T-cell (primary cell): ENCODE data around the gene ST6GALNAC6. TPM values are rescaled to one million over a fixed set of nuclear protein-coding genes. Genes with fewer than 3 reads are reported as not detected.

Source experiments
- ATAC-seq, 4 experiments: fragments of 200-7000 bp in 3 of 4; fragments of 150-1000 bp in 1 of 4; cut with Tn5 transposase; replicated peaks in 1 of 4; 1 replicate in 3 of 4; 2 replicates in 1 of 4; pipeline ENCODE4 v1.10.0; 2021; ENCODE audit warnings: moderate library complexity in 3 of 4, mild to moderate bottlenecking in 2 of 4, moderate number of reproducible peaks in 1 of 4
- CTCF ChIA-PET, 2 donors: fragments of 300-600 bp; sonication (Branson Sonifier 250); formaldehyde crosslinking; loops; one replicate each; lab custom pipeline; 2022; ENCODE audit warnings: antibody characterized with exemption in 2 of 2; lab: Charles Lee
- POLR2A ChIA-PET, 2 donors: fragments of 300-600 bp; sonication (Branson Sonifier 250); formaldehyde crosslinking; loops; one replicate each; lab custom pipeline; 2022; ENCODE audit warnings: antibody characterized with exemption in 2 of 2; lab: Charles Lee
- DNase-seq, 35 experiments: peaks; one replicate each; pipeline versions ENCODE4 v3.0.0 to v3.0.0-alpha.2; 2013 to 2023
- H3K27ac ChIP-seq: one replicate; pipeline ENCODE4 v1.5.1; 2013; ENCODE audit warnings: low read length
- H3K27me3 ChIP-seq, 2 experiments: replicated peaks in 1 of 2; 1 replicate in 1 of 2; 2 replicates in 1 of 2; pipeline versions ENCODE4 v1.6.1 to v1.7.0; 2013; ENCODE audit warnings: low read length in 1 of 2, mixed read lengths in 1 of 2; ENCODE audit not compliant: control insufficient read depth in 2 of 2, insufficient read depth in 2 of 2; ENCODE audit errors: extremely low read depth in 1 of 2
- H3K36me3 ChIP-seq, 2 donors: 1 replicate in 1 of 2; 2 replicates in 1 of 2; pipeline versions ENCODE4 v1.6.1 to v1.7.0; 2013; ENCODE audit warnings: low read length in 1 of 2; ENCODE audit not compliant: control insufficient read depth in 2 of 2, insufficient read depth in 1 of 2; ENCODE audit errors: extremely low read depth in 1 of 2
- H3K4me1 ChIP-seq, 2 experiments: 1 replicate in 1 of 2; 2 replicates in 1 of 2; pipeline versions ENCODE4 v1.6.1 to v1.7.0; 2013; ENCODE audit warnings: low read length in 2 of 2, mixed read lengths in 1 of 2; ENCODE audit not compliant: insufficient read depth in 2 of 2, control insufficient read depth in 1 of 2; ENCODE audit errors: extremely low read depth in 1 of 2
- H3K4me3 ChIP-seq, 2 donors: 1 replicate in 1 of 2; 2 replicates in 1 of 2; pipeline versions ENCODE4 v1.5.1 to v1.7.0; 2013; ENCODE audit warnings: mild to moderate bottlenecking in 2 of 2, low read length in 1 of 2, moderate library complexity in 1 of 2; ENCODE audit not compliant: control insufficient read depth in 1 of 2; ENCODE audit errors: extremely low read depth in 1 of 2
- H3K9me3 ChIP-seq: 2 replicates; pipeline ENCODE4 v1.7.0; 2013
- H3K27ac Mint-ChIP-seq, 2 donors: one replicate each; pipeline ENCODE4 v1.8.0; 2020 to 2021; ENCODE audit warnings: mild to moderate bottlenecking in 2 of 2, mixed read lengths in 2 of 2
- H3K27me3 Mint-ChIP-seq, 2 donors: one replicate each; pipeline ENCODE4 v1.8.0; 2021 to 2022; ENCODE audit warnings: mixed read lengths in 2 of 2
- H3K36me3 Mint-ChIP-seq: one replicate; pipeline ENCODE4 v1.8.0; 2021; ENCODE audit warnings: mixed read lengths
- H3K4me1 Mint-ChIP-seq, 3 donors: one replicate each; pipeline ENCODE4 v1.8.0; 2020 to 2022; ENCODE audit warnings: mixed read lengths in 3 of 3, mild to moderate bottlenecking in 1 of 3
- H3K4me3 Mint-ChIP-seq, 3 donors: one replicate each; pipeline ENCODE4 v1.8.0; 2020 to 2022; ENCODE audit warnings: mild to moderate bottlenecking in 3 of 3, mixed read lengths in 3 of 3, moderate library complexity in 3 of 3
- H3K9me3 Mint-ChIP-seq, 3 donors: one replicate each; pipeline ENCODE4 v1.8.0; 2020 to 2022; ENCODE audit warnings: mixed read lengths in 3 of 3
- WGBS: methylation state at CpG from one replicate; pipeline ENCODE4 v1.1.5; 2013; ENCODE audit warnings: missing lambda C conversion rate; ENCODE audit not compliant: insufficient coverage; 5-methylcytosine and 5-hydroxymethylcytosine counted together
- total RNA-seq, 35 experiments: library from RNA in 6 of 35; stranded (reverse) in 6 of 35; fragments of 120-200 nt in 1 of 35; gene quantifications; one replicate each; pipeline versions ENCODE4 v1.2.1 to v1.2.4 and lab custom pipeline; 2013 to 2026

ST6GALNAC6 gene
- total RNA-seq (100 to 1,000 TPM in 2 of 5 donors, 10 to 100 TPM in 3; 73.0 to 123 (median 86.3) TPM), total RNA-seq (lab: John Stamatoyannopoulos, UW) (1.3 to 35.5 (median 13.1) reads per million in 29 experiments)
- 46.5 TPM for total RNA-seq (2013)

GRCh38 chr9:127899128-127899943 is at the start of gene ST6GALNAC6:
ST6GALNAC6 (minus strand) TSS chr9:127899603; CDS start chr9:127897981, 1,622 bp downstream.
- H3K27me3 ChIP-seq = no peaks in the 10 kb centered on the region

GRCh38 chr9:127947841-127948710 is 48.7 kb upstream of the ST6GALNAC6 start:
- Histone ChIP-seq H3K27me3 (no peaks in the 10 kb centered on the region), H3K36me3 (peaks cover 33 to 86% of the 10 kb centered on the region in 2 donors), H3K27ac (peak overlapping the region; percentile 28), H3K9me3 (no peaks in the 10 kb centered on the region), H3K4me3 (no peak overlapping the region), H3K4me1 (peaks cover 32 to 92% of the 10 kb centered on the region in 2 experiments)
- no peak overlapping the region for H3K4me3 Mint-ChIP-seq
- no peaks in the 10 kb centered on the region for H3K27me3 Mint-ChIP-seq
- H3K27ac Mint-ChIP-seq = peak overlapping the region; percentile 62 to 81
- no peaks in the 10 kb centered on the region for H3K9me3 Mint-ChIP-seq
- H3K36me3 Mint-ChIP-seq = peaks cover 48% of the 10 kb centered on the region
- POLR2A ChIA-PET = no interaction called here
- ATAC-seq = no peak
- DNase-seq = no peak
- peaks cover 72 to 76% (median 75%) of the 10 kb centered on the region in 3 donors for H3K4me1 Mint-ChIP-seq
- CTCF ChIA-PET = interaction anchor here in 1 of 2 donors (1.3 kb wide), 1 partner anchor 86 kb away, joined by 3 read pairs; no protein-coding TSS in a partner anchor
- WGBS = 83% methylated on average over 13 of the region's 17 CpGs

More at GRCh38 chr9:127899128-127899943, at the start of gene ST6GALNAC6:
- peak within 1 kb of the TSS; percentile 81 to 87 (median 87) for H3K4me3 Mint-ChIP-seq
- DNase-seq (peak in 32 of 35 experiments; percentile 30 to 81 (median 52)), ATAC-seq (peak; percentile 81 to 87 (median 85))
- WGBS = 1% methylated on average over 56 of the region's 89 CpGs
- Histone ChIP-seq H3K9me3 (no peaks in the 10 kb centered on the region), H3K4me1 (peaks cover 21 to 67% of the 10 kb centered on the region in 2 experiments), H3K27ac (peak within 1 kb of the TSS; percentile 58), H3K36me3 (peaks cover 6 to 23% of the 10 kb centered on the region in 2 donors), H3K4me3 (peak within 1 kb of the TSS; percentile 65 to 89)
- peak within 1 kb of the TSS; percentile 81 to 84 for H3K27ac Mint-ChIP-seq
- H3K36me3 Mint-ChIP-seq = peaks cover 24% of the 10 kb centered on the region
- POLR2A ChIA-PET = interaction anchor here in 1 of 2 donors (0.7 to 0.9 kb wide), 2 partner anchors 17 to 1129 kb away, joined by 5 read pairs; partner anchors contain the start of gene ST6GALNAC4
- H3K27me3 Mint-ChIP-seq = no peaks in the 10 kb centered on the region
- CTCF ChIA-PET = interaction anchor here in 1 of 2 donors (1.2 kb wide), 1 partner anchor 165 kb away, joined by 3 read pairs; the partner anchor contains the start of gene TOR2A
- H3K4me1 Mint-ChIP-seq = peaks cover 44 to 48% (median 45%) of the 10 kb centered on the region in 3 donors
- no peaks in the 10 kb centered on the region for H3K9me3 Mint-ChIP-seq

GRCh38 chr9:127946728-127947127 is 47.3 kb upstream of the ST6GALNAC6 start:
- no peak for ATAC-seq
- Mint-ChIP-seq H3K4me1 (peaks cover 66 to 68% (median 66%) of the 10 kb centered on the region in 3 donors), H3K9me3 (no peaks in the 10 kb centered on the region), H3K4me3 (peak overlapping the region in 1 of 3 donors; percentile 3), H3K27me3 (no peaks in the 10 kb centered on the region), H3K27ac (peak overlapping the region in 1 of 2 donors; percentile 62), H3K36me3 (peaks cover 57% of the 10 kb centered on the region)
- H3K27me3 ChIP-seq = no peaks in the 10 kb centered on the region
- peaks cover 30 to 92% of the 10 kb centered on the region in 2 donors for H3K36me3 ChIP-seq
- H3K4me1 ChIP-seq = peaks cover 23 to 90% of the 10 kb centered on the region in 2 experiments
- H3K27ac ChIP-seq = no peak overlapping the region
- ChIA-PET CTCF (interaction anchor here in 1 of 2 donors (1.3 kb wide), 1 partner anchor 88 kb away, joined by 3 read pairs; no protein-coding TSS in a partner anchor), POLR2A (no interaction called here)
- H3K9me3 ChIP-seq = no peaks in the 10 kb centered on the region
- WGBS = 94% methylated on average over 2 of the region's 3 CpGs
- H3K4me3 ChIP-seq = no peak overlapping the region
- no peak for DNase-seq

GRCh38 chr9:127945942-127946341 is 46.5 kb upstream of the ST6GALNAC6 start:
- peak overlapping the region; percentile 11 to 59 for H3K27ac Mint-ChIP-seq
- ChIA-PET CTCF (no interaction called here), POLR2A (no interaction called here)
- H3K4me1 Mint-ChIP-seq = peaks cover 59 to 62% (median 61%) of the 10 kb centered on the region in 3 donors
- peaks cover 54% of the 10 kb centered on the region for H3K36me3 Mint-ChIP-seq
- WGBS = 97% methylated on average over 3 of the region's 9 CpGs
- no peaks in the 10 kb centered on the region for H3K9me3 Mint-ChIP-seq
- H3K4me3 Mint-ChIP-seq = no peak overlapping the region
- ATAC-seq = no peak
- Histone ChIP-seq H3K4me3 (no peak overlapping the region), H3K4me1 (peaks cover 19 to 84% of the 10 kb centered on the region in 2 experiments), H3K27me3 (no peaks in the 10 kb centered on the region), H3K27ac (no peak overlapping the region), H3K9me3 (no peaks in the 10 kb centered on the region), H3K36me3 (peaks cover 27 to 94% of the 10 kb centered on the region in 2 donors)
- no peaks in the 10 kb centered on the region for H3K27me3 Mint-ChIP-seq
- DNase-seq = no peak

- peaks cover 14 to 78% of the 10 kb centered on the region in 2 experiments for H3K4me1 ChIP-seq
- H3K36me3 ChIP-seq = peaks cover 28 to 94% of the 10 kb centered on the region in 2 donors
- H3K27ac ChIP-seq = no peak overlapping the region
- H3K9me3 ChIP-seq = no peaks in the 10 kb centered on the region
- no peaks in the 10 kb centered on the region for H3K27me3 ChIP-seq
- Mint-ChIP-seq H3K27ac (peak overlapping the region; percentile 19 to 59), H3K4me3 (peak overlapping the region in 1 of 3 donors; percentile 8), H3K27me3 (no peaks in the 10 kb centered on the region), H3K36me3 (peaks cover 54% of the 10 kb centered on the region), H3K4me1 (peaks cover 55 to 57% (median 56%) of the 10 kb centered on the region in 3 donors), H3K9me3 (no peaks in the 10 kb centered on the region)
- H3K4me3 ChIP-seq = no peak overlapping the region
- POLR2A ChIA-PET = no interaction called here
- ATAC-seq = no peak
- CTCF ChIA-PET = no interaction called here
- WGBS = 95% methylated on average over 23 of the region's 24 CpGs
- DNase-seq = no peak
These were observed 45.9 kb upstream of the ST6GALNAC6 start for GRCh38 chr9:127945338-127945737.
